ENCODE results near the gene DYNAP. TPM values are rescaled to one million over a fixed set of nuclear protein-coding genes. Genes with fewer than 3 reads are reported as not detected.

Gene DYNAP
- not detected in 2 replicates for total RNA-seq (2014; rRNA removed; shearing (Covaris generic))

DNA sequence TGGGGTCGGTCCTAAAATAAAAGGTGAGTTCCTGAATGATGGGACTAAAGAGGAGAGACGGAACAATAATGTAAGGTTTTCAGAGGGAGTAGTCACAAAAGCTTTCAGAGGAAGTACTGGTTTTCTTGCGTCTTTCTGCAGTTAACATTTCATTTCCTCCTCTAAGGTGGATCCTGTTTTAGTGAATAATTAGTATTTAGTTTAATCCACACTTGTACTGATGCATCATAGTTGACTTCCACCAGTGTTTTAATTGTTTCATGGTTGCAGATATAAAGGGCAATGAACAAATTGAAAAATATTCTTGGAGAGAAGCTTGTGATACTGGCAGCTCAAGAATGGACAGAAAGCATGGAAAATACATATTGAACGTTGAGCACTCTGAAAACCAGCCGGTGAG, at the start of gene DYNAP:
TSS of gene DYNAP (plus strand) at position 301 of the 400 bp plus-strand sequence. CDS start at position 339, 38 bp downstream.
- Histone ChIP-seq H3K4me1 (no peaks in the 10 kb centered on the region), H3K27me3 (no peaks in the 10 kb centered on the region), H3K4me3 (no peak within 1 kb of the TSS), H3K36me3 (no peaks in the 10 kb centered on the region), H3K27ac (no peak within 1 kb of the TSS), H3K9me3 (replicated peaks) (no peaks in the 10 kb centered on the region)
- no peak for DNase-seq

GRCh38 chr18:54551590-54551989, 39.5 kb upstream of the DYNAP start:
- Histone ChIP-seq H3K4me3 (no peak overlapping the region), H3K27ac (no peak overlapping the region), H3K9me3 (replicated peaks) (no peaks in the 10 kb centered on the region), H3K4me1 (no peaks in the 10 kb centered on the region), H3K27me3 (no peaks in the 10 kb centered on the region), H3K36me3 (no peaks in the 10 kb centered on the region)
- no peak for DNase-seq

GRCh38 chr18:54555286-54555685, 35.8 kb upstream of the DYNAP start:
- no peak for DNase-seq
- no peaks in the 10 kb centered on the region for H3K9me3 ChIP-seq (replicated peaks)
- no peak overlapping the region for H3K27ac ChIP-seq
- H3K27me3 ChIP-seq, result no peaks in the 10 kb centered on the region
- H3K4me3 ChIP-seq, result no peak overlapping the region
- H3K36me3 ChIP-seq, result no peaks in the 10 kb centered on the region
- H3K4me1 ChIP-seq, result no peaks in the 10 kb centered on the region

DNA sequence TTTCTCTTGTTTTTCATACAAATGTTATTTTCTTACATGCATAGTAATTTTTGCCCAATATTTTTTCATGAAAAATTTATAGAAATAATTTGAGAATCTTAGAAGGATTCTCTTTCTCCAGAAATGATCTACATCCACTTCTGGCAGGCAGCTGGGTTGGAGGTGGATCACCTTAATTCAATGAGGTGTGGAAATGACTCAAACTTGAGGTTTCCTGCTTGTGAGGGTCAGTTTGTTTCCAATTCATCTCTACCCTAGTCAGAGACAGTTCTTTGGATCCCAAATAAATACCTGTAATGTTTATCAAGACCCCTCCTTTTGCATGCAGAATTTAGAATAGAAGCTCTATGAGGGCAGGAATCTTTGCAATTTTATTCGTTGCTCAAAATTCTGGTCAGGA, 35.0 kb upstream of the DYNAP start:
- H3K27ac ChIP-seq, result no peak overlapping the region
- no peaks in the 10 kb centered on the region for H3K9me3 ChIP-seq (replicated peaks)
- H3K4me1 ChIP-seq, result no peaks in the 10 kb centered on the region
- H3K4me3 ChIP-seq, result no peak overlapping the region
- no peak for DNase-seq
- H3K36me3 ChIP-seq, result no peaks in the 10 kb centered on the region
- H3K27me3 ChIP-seq, result no peaks in the 10 kb centered on the region

DNA sequence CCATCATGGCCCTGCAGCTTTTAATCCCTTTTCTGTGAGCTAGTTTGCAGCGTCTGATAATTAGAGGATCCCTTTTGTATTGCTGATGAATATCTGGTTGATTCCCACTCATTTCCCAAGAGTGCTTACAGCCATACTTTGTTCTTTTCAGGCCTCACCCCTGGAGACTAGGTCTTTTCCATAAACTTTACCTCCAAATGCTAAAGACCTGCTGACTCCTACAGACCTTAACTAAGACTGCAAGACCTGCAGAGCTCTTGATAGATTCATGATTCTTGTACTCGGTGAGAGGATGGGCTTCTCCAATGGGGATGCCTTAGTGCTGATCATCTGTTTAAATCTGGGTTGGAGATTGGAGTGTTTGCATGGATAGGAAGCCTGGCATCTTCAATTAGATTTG, 33.1 kb upstream of the DYNAP start:
- no peaks in the 10 kb centered on the region for H3K36me3 ChIP-seq
- H3K27ac ChIP-seq, result no peak overlapping the region
- no peak overlapping the region for H3K4me3 ChIP-seq
- no peaks in the 10 kb centered on the region for H3K9me3 ChIP-seq (replicated peaks)
- no peaks in the 10 kb centered on the region for H3K4me1 ChIP-seq
- no peak for DNase-seq
- H3K27me3 ChIP-seq, result no peaks in the 10 kb centered on the region

DNA sequence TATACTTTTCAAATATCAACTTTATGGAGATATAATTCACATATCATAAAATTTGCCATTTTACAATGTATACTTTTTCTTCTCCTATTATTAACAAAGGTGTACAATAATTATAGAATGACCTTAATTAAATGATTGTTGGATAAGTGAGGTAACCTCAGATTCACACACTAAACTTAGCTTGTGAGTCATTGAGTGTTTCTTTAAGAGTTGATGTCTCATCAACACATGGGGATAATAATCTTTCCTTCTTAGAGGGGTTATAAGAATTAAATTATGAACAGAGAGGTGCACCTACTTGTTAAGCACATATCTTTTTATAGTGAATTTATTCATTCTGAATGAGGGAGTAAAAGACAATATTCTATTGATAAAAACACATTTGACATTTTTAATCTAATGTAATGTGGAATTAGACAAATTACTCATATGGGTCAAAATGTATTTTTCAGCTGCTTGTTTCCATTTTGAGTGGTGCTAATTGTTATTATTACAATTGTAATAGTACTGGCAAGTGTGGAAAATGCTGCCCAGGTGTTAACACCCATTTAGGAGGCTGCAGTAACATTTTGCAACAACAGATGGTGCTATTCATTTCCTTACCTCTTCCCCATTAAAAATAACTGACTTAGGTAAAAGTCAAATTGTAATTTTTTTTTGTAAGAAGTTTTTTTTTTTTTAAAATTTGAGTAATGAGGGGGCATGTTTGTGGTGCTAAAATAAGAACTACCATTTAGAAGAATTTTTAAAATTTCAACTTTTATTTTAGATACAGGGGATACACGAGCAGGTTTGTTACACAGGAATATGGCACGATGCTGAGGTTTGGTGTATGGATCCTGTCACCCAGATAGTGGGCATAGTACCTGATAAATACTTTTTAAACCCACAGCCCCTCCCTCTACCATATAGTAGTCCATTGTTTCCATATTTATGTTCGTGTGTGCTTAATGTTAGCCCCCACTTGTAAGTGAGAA, 32.1 kb upstream of the DYNAP start:
- DNase-seq, result peak in 1 of 2 experiments; percentile 39
- no peak overlapping the region for H3K4me3 ChIP-seq
- no peaks in the 10 kb centered on the region for H3K9me3 ChIP-seq (replicated peaks)
- H3K4me1 ChIP-seq, result no peaks in the 10 kb centered on the region
- H3K27me3 ChIP-seq, result no peaks in the 10 kb centered on the region
- H3K27ac ChIP-seq, result no peak overlapping the region
- no peaks in the 10 kb centered on the region for H3K36me3 ChIP-seq

DNA sequence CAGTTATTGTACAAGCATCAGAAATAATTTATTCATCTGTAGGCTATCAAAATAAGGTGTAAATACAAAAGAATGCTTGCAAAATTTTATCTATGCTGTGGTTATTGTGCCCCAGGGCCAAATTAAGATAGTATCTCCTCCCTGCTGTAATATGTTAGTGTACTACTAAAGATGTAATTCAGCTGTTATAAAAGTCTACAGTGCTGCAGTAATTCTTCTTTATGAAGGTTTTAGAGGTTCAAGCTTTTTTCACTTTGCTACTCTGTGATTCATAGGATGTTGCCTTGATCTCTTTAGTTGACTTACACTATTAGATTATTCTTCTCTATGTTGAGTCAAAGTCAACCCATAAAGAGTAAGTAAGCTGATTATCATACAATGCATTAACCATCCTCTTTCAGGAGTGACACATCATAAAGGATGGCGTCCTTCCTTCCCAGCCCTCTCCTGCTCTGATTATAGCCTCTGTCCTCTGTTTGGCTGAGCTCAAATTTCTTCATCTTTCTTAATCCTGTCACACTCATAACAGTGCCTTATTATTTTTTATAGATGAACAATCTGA, 29.3 kb upstream of the DYNAP start:
- DNase-seq, result no peak
- H3K27me3 ChIP-seq, result no peaks in the 10 kb centered on the region
- no peaks in the 10 kb centered on the region for H3K36me3 ChIP-seq
- no peaks in the 10 kb centered on the region for H3K4me1 ChIP-seq
- H3K4me3 ChIP-seq, result no peak overlapping the region
- no peaks in the 10 kb centered on the region for H3K9me3 ChIP-seq (replicated peaks)
- no peak overlapping the region for H3K27ac ChIP-seq

GRCh38 chr18:54580202-54580729, 10.8 kb upstream of the DYNAP start:
- Histone ChIP-seq H3K4me3 (no peak overlapping the region), H3K4me1 (no peaks in the 10 kb centered on the region), H3K36me3 (no peaks in the 10 kb centered on the region), H3K27ac (no peak overlapping the region), H3K9me3 (replicated peaks) (no peaks in the 10 kb centered on the region), H3K27me3 (no peaks in the 10 kb centered on the region)
- no peak for DNase-seq

DNA sequence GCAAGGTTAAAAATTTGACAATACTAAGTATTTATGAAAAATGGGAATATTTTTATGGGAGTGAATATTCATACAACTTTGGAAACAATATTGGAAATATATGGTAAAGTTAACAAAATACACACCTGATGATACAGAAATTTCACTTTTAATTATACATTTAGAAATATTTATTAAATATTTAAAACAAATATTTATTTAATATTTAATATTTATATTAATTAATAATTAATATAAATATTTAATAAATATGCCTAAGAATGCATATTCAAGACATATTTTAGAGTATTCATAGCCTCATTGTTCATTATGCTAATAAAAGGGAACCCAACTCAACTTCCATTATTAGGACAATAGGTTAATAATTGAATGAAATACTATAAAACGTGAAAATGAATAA, 7.0 kb upstream of the DYNAP start:
- no peak overlapping the region for H3K4me3 ChIP-seq
- H3K36me3 ChIP-seq, result no peaks in the 10 kb centered on the region
- no peaks in the 10 kb centered on the region for H3K4me1 ChIP-seq
- H3K9me3 ChIP-seq (replicated peaks), result no peaks in the 10 kb centered on the region
- no peak for DNase-seq
- H3K27ac ChIP-seq, result no peak overlapping the region
- H3K27me3 ChIP-seq, result no peaks in the 10 kb centered on the region

DNA sequence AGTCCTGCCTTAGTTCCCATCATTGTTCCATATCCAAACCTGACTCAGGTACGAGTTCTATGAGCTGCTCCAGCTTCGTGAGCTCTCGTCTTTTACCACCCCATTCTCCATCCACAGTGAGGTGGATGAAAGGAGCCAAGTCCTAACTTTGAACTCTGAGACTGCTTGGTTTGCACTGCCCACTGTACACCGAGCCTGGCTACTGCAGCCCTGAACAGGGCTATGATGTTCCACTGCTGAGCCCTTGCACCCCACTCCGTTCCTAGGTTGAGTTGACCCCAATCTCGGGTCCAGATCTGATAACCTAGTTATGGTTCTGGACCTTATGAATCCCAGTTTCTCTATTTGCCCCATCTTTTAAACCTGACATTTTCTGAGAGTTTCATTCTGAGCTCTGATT, 5.3 kb upstream of the DYNAP start:
- H3K36me3 ChIP-seq, result no peaks in the 10 kb centered on the region

DNA sequence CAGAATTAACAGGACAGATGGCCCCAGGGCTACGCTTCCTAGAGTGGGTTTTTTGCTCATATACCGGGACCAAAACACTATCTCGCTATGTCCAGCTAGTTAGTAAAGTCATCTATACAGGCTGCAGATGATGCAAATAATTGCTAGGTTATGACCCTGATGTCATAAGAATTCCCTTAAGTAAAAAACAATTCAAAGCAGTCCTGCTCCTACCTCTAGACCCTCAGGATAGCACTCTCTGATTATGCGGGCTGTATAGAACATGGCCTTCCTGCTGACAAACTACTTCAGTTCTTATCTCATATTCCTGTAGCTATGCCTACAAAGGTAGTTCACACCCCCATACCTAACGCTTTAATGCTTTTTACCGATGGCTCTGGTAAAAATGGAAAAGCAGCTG, 13.2 kb downstream of the DYNAP start:
- H3K9me3 ChIP-seq (replicated peaks), result no peaks in the 10 kb centered on the region
- no peaks in the 10 kb centered on the region for H3K4me1 ChIP-seq
- no peak for DNase-seq
- no peaks in the 10 kb centered on the region for H3K27me3 ChIP-seq
- no peaks in the 10 kb centered on the region for H3K36me3 ChIP-seq
- H3K27ac ChIP-seq, result no peak overlapping the region
- no peak overlapping the region for H3K4me3 ChIP-seq

More for the DNA sequence above, 5.3 kb upstream of the DYNAP start:
- Histone ChIP-seq H3K9me3 (replicated peaks) (no peaks in the 10 kb centered on the region), H3K27me3 (no peaks in the 10 kb centered on the region), H3K4me3 (no peak overlapping the region), H3K27ac (no peak overlapping the region), H3K4me1 (no peaks in the 10 kb centered on the region)
- no peak for DNase-seq

DNA sequence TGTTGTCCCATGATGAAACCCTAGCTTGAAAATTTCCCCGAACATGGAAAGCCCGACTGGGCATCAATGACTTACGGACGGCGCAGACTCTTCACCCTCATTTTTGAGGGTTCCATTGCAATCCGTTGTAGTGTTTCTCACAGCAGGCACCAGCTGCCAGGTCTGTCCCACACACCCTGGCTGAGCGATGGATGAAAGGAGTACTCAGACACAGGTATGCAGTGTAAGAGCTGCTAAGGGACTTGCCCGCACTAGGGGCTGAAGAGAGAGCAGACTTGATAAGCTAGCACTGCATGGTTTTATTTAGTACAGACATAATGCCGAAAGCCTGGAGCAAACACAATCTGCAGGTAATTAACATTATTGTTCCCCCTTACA, 15.8 kb downstream of the DYNAP start:
- no peak for DNase-seq
- Histone ChIP-seq H3K9me3 (replicated peaks) (no peaks in the 10 kb centered on the region), H3K4me1 (no peaks in the 10 kb centered on the region), H3K4me3 (no peak overlapping the region), H3K36me3 (no peaks in the 10 kb centered on the region), H3K27me3 (no peaks in the 10 kb centered on the region), H3K27ac (no peak overlapping the region)

DNA sequence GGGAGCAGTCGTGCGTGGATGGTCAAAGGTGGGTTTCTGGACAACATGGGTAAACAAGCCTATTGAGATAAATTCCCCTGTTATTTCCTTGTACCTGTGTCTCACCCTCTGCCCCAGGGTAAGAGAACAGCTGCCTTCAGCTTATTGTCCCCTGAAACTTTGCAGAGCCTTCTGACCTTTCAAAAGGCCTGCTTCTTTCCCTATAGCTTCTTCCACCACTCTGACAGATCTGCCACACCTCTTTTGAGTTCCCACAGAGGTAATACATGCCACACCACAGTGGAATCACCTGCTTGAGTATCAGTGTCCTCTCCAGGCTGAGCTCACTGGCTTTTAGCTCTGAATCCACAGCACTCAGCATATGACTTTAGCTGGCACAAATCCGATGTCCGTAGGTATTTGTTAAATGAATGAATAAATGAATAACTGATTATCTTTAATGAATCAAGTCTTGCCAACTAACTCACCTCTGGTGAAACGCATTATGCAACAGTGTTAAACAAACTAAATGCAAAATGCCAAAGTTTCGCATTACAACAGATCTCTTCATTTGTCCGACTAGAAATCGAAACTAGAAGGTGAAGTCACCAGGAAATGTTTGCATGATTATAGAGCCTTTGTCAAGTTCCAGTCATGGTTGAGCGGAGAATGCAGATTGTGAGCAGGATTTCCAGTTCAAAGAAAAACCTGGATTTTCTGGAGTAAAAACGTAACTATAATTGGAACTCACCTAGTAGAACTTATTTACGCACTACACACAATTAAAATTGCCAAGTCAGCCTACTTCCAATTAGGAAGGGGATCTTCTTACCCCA, 16.4 kb downstream of the DYNAP start:
- Histone ChIP-seq H3K9me3 (replicated peaks) (no peaks in the 10 kb centered on the region), H3K4me1 (no peaks in the 10 kb centered on the region), H3K27ac (no peak overlapping the region), H3K27me3 (no peaks in the 10 kb centered on the region), H3K36me3 (no peaks in the 10 kb centered on the region), H3K4me3 (no peak overlapping the region)
- DNase-seq, result no peak

DNA sequence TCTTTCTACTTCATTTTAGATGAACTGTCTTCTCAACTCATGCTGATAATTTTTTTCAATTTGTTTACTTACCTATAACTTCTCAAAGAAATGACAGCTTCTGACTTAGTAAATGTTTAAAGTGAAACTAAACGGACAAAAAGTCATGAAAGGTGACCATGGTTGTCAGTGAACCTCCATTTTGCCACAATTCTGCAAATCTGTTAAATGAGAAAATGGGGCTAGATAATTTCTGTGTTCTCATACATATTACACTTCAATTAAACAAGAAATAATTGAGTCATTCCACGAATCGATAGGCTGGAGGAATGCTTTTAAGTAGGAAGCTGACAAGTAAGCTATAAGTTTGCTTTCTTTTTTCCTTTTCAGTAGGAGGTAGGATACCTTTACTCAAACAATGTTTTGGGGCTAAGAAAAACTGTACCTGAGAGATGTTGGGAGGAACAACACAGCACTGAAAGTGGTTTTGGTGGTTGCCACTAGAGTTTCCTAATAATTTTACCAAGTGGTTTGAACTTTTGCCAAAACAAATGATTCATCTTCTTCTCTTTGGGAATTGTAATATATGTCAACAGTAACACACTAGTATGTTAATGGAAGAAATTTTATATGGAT, 17.1 kb downstream of the DYNAP start:
- H3K4me3 ChIP-seq, result no peak overlapping the region
- H3K9me3 ChIP-seq (replicated peaks), result no peaks in the 10 kb centered on the region
- no peaks in the 10 kb centered on the region for H3K36me3 ChIP-seq
- no peak overlapping the region for H3K27ac ChIP-seq
- H3K27me3 ChIP-seq, result no peaks in the 10 kb centered on the region
- DNase-seq, result no peak
- no peaks in the 10 kb centered on the region for H3K4me1 ChIP-seq

All from SJCRH30 (cell line).